22Rv1 (cell line): ENCODE data around the gene ZSCAN5A.

Experiments used
- H3K27ac ChIP-seq: fragments of 450-650 bp; 2 replicates; pipeline ENCODE4 v1.5.1; 2017
- CTCF ChIP-seq: fragments of 450-650 bp; IDR thresholded peaks from 2 replicates; pipeline ENCODE4 v1.5.1; 2017; ENCODE audit warnings: mild to moderate bottlenecking
- ZFX ChIP-seq: fragments of 450-650 bp; IDR thresholded peaks from 2 replicates; pipeline ENCODE4 v1.6.1; 2017; ENCODE audit warnings: antibody characterized with exemption, borderline replicate concordance

Gene ZSCAN5A

GRCh38 chr19:56304243-56304642 lies 10.4 kb downstream of the ZSCAN5A start:
- no peak overlapping the region for H3K27ac ChIP-seq

GRCh38 chr19:56301886-56302620 lies 12.6 kb downstream of the ZSCAN5A start:
- TF ChIP-seq CTCF (no peak), ZFX (no peak)
- H3K27ac ChIP-seq: no peak overlapping the region

More at GRCh38 chr19:56304243-56304642, 10.4 kb downstream of the ZSCAN5A start:
- TF ChIP-seq ZFX (no peak), CTCF (no peak)

- no peak overlapping the region for H3K27ac ChIP-seq
These were observed 13.5 kb downstream of the ZSCAN5A start for GRCh38 chr19:56301155-56301554.

GRCh38 chr19:56299688-56300087 lies 15.0 kb downstream of the ZSCAN5A start:
- H3K27ac ChIP-seq: no peak overlapping the region
- no peak for TF ChIP-seq ZFX
- TF ChIP-seq CTCF: no peak

More at GRCh38 chr19:56301155-56301554, 13.5 kb downstream of the ZSCAN5A start:
- TF ChIP-seq ZFX (no peak), CTCF (no peak)

- no peak overlapping the region for H3K27ac ChIP-seq
- no peak for TF ChIP-seq CTCF
- no peak for TF ChIP-seq ZFX
These were observed 17.6 kb downstream of the ZSCAN5A start for GRCh38 chr19:56297010-56297409.

- TF ChIP-seq ZFX: no peak
- TF ChIP-seq CTCF: no peak
- no peak overlapping the region for H3K27ac ChIP-seq
These were observed 18.8 kb downstream of the ZSCAN5A start for GRCh38 chr19:56295531-56296455.
